Activated CD8-positive, alpha-beta T cell treated with anti-CD3 and anti-CD28 coated beads for 36 hours (primary cell): ENCODE measurements around the gene BBX. TPM values are rescaled to one million over a fixed set of nuclear protein-coding genes. Genes with fewer than 3 reads are reported as not detected.

Experiments
- ATAC-seq: fragments of 200-7000 bp; cut with Tn5 transposase; one replicate; pipeline ENCODE4 v1.10.0; 2021; ENCODE audit warnings: mild to moderate bottlenecking, moderate library complexity
- CTCF ChIA-PET: fragments of 350-600 bp; sonication (Branson Sonifier 250); formaldehyde crosslinking; loops from one replicate; lab custom pipeline; 2021; ENCODE audit warnings: antibody characterized with exemption; lab: Charles Lee
- POLR2A ChIA-PET: fragments of 350-600 bp; sonication (Branson Sonifier 250); formaldehyde crosslinking; loops from one replicate; lab custom pipeline; 2021; ENCODE audit warnings: antibody characterized with exemption; lab: Charles Lee
- DNase-seq: peaks from one replicate; pipeline ENCODE4 v3.0.0-alpha.2; 2020
- H3K27ac Mint-ChIP-seq: one replicate; pipeline ENCODE4 v1.8.0; 2021; ENCODE audit warnings: mild to moderate bottlenecking, mixed read lengths
- H3K27me3 Mint-ChIP-seq: one replicate; pipeline ENCODE4 v1.8.0; 2021; ENCODE audit warnings: mixed read lengths
- H3K36me3 Mint-ChIP-seq: one replicate; pipeline ENCODE4 v1.8.0; 2021; ENCODE audit warnings: low read depth, mixed read lengths
- H3K4me1 Mint-ChIP-seq: one replicate; pipeline ENCODE4 v1.8.0; 2021; ENCODE audit warnings: low read depth, mixed read lengths
- H3K4me3 Mint-ChIP-seq: one replicate; pipeline ENCODE4 v1.8.0; 2021; ENCODE audit warnings: mild to moderate bottlenecking, moderate library complexity, mixed read lengths
- H3K9me3 Mint-ChIP-seq: one replicate; pipeline ENCODE4 v1.8.0; 2021; ENCODE audit warnings: mixed read lengths
- intact Hi-C: fragments of 100-400 bp; cut with micrococcal nuclease; formaldehyde crosslinking; loops from one replicate; pipeline ENCODE4 v1.10.0; 2022
- total RNA-seq, 2 experiments: library from RNA; stranded (reverse); gene quantifications; one replicate each; pipeline ENCODE4 v1.2.3, GENCODE V29; 2021
- TF ChIP-seq, protein P1 (sequence below): fragments of 200-600 bp; IDR thresholded peaks from one replicate; pipeline ENCODE4 v1.8.0; 2022; ENCODE audit warnings: antibody characterized with exemption, mild to moderate bottlenecking

The BBX gene
- total RNA-seq, 2 experiments from 2014 or later = 40.9 to 42.4 TPM

- H3K9me3 Mint-ChIP-seq = no peaks in the 10 kb centered on the region
- H3K4me1 Mint-ChIP-seq = peaks cover 6% of the 10 kb centered on the region
- H3K27ac Mint-ChIP-seq = no peak overlapping the region
- TF ChIP-seq, protein P1, sequence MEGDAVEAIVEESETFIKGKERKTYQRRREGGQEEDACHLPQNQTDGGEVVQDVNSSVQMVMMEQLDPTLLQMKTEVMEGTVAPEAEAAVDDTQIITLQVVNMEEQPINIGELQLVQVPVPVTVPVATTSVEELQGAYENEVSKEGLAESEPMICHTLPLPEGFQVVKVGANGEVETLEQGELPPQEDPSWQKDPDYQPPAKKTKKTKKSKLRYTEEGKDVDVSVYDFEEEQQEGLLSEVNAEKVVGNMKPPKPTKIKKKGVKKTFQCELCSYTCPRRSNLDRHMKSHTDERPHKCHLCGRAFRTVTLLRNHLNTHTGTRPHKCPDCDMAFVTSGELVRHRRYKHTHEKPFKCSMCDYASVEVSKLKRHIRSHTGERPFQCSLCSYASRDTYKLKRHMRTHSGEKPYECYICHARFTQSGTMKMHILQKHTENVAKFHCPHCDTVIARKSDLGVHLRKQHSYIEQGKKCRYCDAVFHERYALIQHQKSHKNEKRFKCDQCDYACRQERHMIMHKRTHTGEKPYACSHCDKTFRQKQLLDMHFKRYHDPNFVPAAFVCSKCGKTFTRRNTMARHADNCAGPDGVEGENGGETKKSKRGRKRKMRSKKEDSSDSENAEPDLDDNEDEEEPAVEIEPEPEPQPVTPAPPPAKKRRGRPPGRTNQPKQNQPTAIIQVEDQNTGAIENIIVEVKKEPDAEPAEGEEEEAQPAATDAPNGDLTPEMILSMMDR = no peak
- intact Hi-C loops = no loop called here
- no peak for DNase-seq
- no peak overlapping the region for H3K4me3 Mint-ChIP-seq
- no peak for ATAC-seq
- H3K27me3 Mint-ChIP-seq = no peaks in the 10 kb centered on the region
- ChIA-PET CTCF (no interaction called here), POLR2A (no interaction called here)
- peaks cover 35% of the 10 kb centered on the region for H3K36me3 Mint-ChIP-seq
Observed at GRCh38 chr3:107791450-107791849, 268.7 kb downstream of the BBX start.

DNA sequence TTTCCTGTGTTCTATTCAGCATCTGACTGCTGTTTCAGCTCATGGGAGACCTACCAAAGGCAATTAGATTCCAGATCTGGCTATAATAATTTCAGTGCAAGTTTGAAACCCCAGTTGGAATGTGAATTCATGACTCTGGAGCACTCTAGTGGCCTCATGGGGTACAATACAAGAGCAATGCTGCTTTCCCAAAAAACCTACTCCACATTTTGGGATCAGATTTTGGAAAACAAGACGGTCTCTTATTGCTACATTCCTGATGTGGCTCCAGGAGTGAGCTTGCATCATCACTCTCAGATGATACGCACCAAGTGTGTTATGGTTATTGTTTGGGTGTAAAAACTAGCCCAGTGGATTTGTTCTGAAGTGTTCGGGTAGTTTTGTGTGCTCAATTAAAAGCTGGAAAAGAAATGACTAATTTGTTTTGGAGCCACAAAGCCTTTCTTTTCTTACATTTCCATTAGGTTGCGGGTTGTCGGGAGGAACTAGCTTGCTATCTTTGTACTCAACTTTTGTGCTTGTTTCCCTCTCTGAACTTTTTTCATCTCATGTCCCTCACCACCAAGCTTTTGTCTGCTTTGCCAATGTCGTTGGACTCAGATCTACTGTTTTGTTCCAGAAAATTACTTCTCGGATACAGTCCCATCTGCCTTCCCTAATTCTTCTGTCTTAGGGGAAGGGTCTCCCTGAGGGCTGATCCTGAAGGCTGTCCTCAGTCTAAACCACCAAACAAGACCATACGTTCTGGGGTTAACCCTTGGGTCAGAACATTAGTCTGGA, 272.1 kb downstream of the BBX start:
- Mint-ChIP-seq H3K4me3 (no peak overlapping the region), H3K27ac (no peak overlapping the region), H3K27me3 (no peaks in the 10 kb centered on the region), H3K36me3 (peaks cover 33% of the 10 kb centered on the region), H3K4me1 (peaks cover 13% of the 10 kb centered on the region), H3K9me3 (no peaks in the 10 kb centered on the region)
- TF ChIP-seq, protein P1 = no peak
- ATAC-seq = no peak
- DNase-seq = no peak
- CTCF ChIA-PET = no interaction called here
- intact Hi-C loops = no loop called here
- POLR2A ChIA-PET = no interaction called here

- intact Hi-C loops = no loop called here
- POLR2A ChIA-PET = no interaction called here
- H3K27me3 Mint-ChIP-seq = no peaks in the 10 kb centered on the region
- H3K4me1 Mint-ChIP-seq = peaks cover 13% of the 10 kb centered on the region
- ATAC-seq (no peak), DNase-seq (no peak)
- H3K27ac Mint-ChIP-seq = no peak overlapping the region
- peaks cover 26% of the 10 kb centered on the region for H3K36me3 Mint-ChIP-seq
- CTCF ChIA-PET = no interaction called here
- no peaks in the 10 kb centered on the region for H3K9me3 Mint-ChIP-seq
- TF ChIP-seq, protein P1 = no peak
- H3K4me3 Mint-ChIP-seq = no peak overlapping the region
Observed at GRCh38 chr3:107795514-107796094, 272.8 kb downstream of the BBX start.

GRCh38 chr3:107796791-107797190, 274.0 kb downstream of the BBX start:
- CTCF ChIA-PET = no interaction called here
- POLR2A ChIA-PET = no interaction called here
- Mint-ChIP-seq H3K9me3 (no peaks in the 10 kb centered on the region), H3K4me3 (no peak overlapping the region), H3K36me3 (peaks cover 30% of the 10 kb centered on the region), H3K27ac (no peak overlapping the region), H3K27me3 (no peaks in the 10 kb centered on the region), H3K4me1 (peaks cover 13% of the 10 kb centered on the region)
- intact Hi-C loops = no loop called here
- TF ChIP-seq, protein P1 = no peak
- ATAC-seq (no peak), DNase-seq (no peak)

DNA sequence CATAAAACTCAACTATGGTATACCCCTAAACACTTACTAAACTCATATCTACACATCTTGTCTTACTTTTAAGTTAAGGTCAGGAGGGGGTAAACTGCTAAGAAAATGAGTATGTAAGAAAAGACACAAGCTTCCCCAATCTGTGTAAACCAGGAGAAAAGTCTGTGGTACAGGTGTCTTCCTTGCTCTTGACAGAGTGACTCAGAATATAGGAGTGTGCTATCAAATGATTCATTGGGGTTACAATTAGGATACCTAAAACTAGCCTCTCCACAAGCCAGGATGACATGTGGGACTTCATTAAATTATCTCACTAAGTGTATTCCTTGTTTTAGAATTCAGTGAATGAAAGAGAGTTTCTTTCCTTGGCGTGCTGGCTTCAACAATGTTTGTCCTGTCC, 274.8 kb downstream of the BBX start:
- Mint-ChIP-seq H3K4me3 (no peak overlapping the region), H3K4me1 (peaks cover 13% of the 10 kb centered on the region), H3K27ac (no peak overlapping the region), H3K9me3 (no peaks in the 10 kb centered on the region), H3K36me3 (peaks cover 25% of the 10 kb centered on the region), H3K27me3 (no peaks in the 10 kb centered on the region)
- intact Hi-C loops = no loop called here
- POLR2A ChIA-PET = interaction anchor here (0.5 kb wide), 1 partner anchor 188 kb away, joined by 3 read pairs; no protein-coding TSS in a partner anchor
- CTCF ChIA-PET = no interaction called here
- DNase-seq (no peak), ATAC-seq (no peak)
- TF ChIP-seq, protein P1 = no peak
